Measurements from ENCODE around the gene MLN.

DNA sequence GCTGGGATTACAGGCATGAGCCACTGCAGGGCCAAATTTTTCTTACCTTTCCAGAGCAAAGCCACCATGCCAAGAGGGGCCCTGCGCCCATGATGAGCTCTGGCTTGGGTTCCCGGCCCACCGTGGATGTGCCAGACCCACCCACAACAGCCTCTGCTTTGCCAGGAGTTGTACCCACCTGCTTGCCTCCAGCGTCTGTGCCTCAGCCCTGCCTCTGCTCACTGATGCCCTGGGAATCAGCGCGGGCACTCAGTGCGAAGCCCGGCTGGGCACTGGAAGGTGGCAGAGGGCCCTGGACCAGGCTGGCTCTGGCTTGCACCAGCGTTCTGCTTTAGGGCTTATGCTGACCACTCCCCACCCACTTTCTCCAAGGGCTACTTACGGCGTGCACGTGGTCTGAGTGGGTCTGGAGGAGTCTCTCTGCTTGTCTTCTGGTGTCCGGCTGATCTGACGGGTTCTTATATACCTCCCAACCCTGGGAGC is at the start of gene MLN:
- TF ChIP-seq, protein P1, sequence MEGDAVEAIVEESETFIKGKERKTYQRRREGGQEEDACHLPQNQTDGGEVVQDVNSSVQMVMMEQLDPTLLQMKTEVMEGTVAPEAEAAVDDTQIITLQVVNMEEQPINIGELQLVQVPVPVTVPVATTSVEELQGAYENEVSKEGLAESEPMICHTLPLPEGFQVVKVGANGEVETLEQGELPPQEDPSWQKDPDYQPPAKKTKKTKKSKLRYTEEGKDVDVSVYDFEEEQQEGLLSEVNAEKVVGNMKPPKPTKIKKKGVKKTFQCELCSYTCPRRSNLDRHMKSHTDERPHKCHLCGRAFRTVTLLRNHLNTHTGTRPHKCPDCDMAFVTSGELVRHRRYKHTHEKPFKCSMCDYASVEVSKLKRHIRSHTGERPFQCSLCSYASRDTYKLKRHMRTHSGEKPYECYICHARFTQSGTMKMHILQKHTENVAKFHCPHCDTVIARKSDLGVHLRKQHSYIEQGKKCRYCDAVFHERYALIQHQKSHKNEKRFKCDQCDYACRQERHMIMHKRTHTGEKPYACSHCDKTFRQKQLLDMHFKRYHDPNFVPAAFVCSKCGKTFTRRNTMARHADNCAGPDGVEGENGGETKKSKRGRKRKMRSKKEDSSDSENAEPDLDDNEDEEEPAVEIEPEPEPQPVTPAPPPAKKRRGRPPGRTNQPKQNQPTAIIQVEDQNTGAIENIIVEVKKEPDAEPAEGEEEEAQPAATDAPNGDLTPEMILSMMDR (IDR thresholded peaks at IDR 0.05; ENCODE audit: borderline replicate concordance, extremely low read depth, low read length, poor library complexity, severe bottlenecking), result no peak
- TF ChIP-seq EZH2 (IDR thresholded peaks at IDR 0.05; ENCODE audit: borderline replicate concordance, low read depth, low read length, severe bottlenecking), result no peak

Data from DND-41 (cell line).